Measurements from ENCODE around the gene CDK2AP2. TPM values are rescaled to one million over a fixed set of nuclear protein-coding genes. Genes with fewer than 3 reads are reported as not detected.

CDK2AP2 gene
- total and polyA plus RNA-seq, 2 donors (not counting 1 experiment from before 2014, with no cell fraction given), result 62.7 to 112 TPM

DNA sequence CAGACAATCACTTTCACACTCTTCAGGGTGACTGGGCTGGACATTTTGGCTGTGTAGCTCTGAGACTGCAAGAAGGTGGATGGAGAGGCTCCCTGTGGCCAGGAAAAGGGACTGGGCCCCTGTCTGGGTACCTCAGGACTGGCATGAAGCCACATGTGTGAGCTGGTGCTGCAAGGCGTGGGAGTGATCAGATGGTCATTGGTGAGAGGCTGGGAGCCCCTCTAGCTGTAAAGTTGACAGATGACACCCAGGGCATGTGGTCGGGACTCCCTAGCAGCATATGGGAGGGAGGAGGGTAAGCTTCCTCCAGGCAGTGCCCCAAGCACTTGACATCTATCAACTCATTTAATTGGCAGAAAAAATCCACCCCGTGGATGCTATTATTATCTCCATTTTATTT is 34.2 kb upstream of the CDK2AP2 start:
- no peak for DNase-seq
- H3K9me3 ChIP-seq (ENCODE audit: control extremely low read depth in 1 of 3, control insufficient read depth in 2 of 3, insufficient read depth in 1 of 3, low read length in 2 of 3), result no peaks in the 10 kb centered on the region

DNA sequence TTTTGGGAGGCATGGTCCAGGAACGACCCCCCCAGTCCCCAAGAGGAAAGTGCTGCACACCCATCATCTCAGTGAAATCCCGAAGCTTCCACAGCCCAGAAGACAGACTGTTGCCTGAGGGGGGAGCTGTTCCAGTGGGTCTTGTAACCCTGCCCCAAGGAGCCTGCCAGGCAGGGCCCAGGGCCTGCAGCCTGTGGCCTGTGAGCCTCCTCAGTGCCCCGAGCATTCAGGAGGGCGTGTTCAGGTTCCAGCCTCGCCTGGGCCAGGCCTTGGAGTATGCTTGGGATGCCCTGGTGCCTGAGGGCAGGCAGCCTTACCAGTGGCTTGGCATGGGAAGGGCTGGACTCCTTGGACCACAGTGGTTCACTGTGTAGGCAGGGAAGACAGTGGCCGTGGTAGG is 33.2 kb upstream of the CDK2AP2 start:
- Histone ChIP-seq H3K27me3 (replicated peaks in 1 of 4; ENCODE audit: control extremely low read depth in 1 of 4, control insufficient read depth in 3 of 4, insufficient read depth in 4 of 4, low read length in 3 of 4) (no peaks in the 10 kb centered on the region), H3K36me3 (replicated peaks in 1 of 2; ENCODE audit: control extremely low read depth in 1 of 2, control insufficient read depth in 1 of 2, extremely low read depth in 1 of 2, insufficient read depth in 2 of 2, low read length in 1 of 2) (no peaks in the 10 kb centered on the region), H3K4me3 (ENCODE audit: control extremely low read depth in 1 of 5, extremely low read depth in 1 of 5, insufficient read depth in 1 of 5, low read depth in 2 of 5, low read length in 4 of 5) (no peak overlapping the region), H3K4me2 (replicated peaks; ENCODE audit: low read depth, low read length, poor library complexity, severe bottlenecking) (no peak overlapping the region), H3K27ac (ENCODE audit: low read length in 2 of 2) (no peak overlapping the region), H3K4me1 (ENCODE audit: control insufficient read depth in 2 of 2, insufficient read depth in 2 of 2, low read length in 2 of 2) (no peaks in the 10 kb centered on the region), H3K79me2 (ENCODE audit: control insufficient read depth, insufficient read depth, low read length) (no peaks in the 10 kb centered on the region), H3K9ac (ENCODE audit: low read length) (no peak overlapping the region), H4K20me1 (ENCODE audit: control insufficient read depth, insufficient read depth, low read length, poor library complexity, severe bottlenecking) (no peaks in the 10 kb centered on the region), H3K9me3 (ENCODE audit: control extremely low read depth in 1 of 3, control insufficient read depth in 2 of 3, insufficient read depth in 1 of 3, low read length in 2 of 3) (no peaks in the 10 kb centered on the region), H2AFZ (ENCODE audit: insufficient read depth, low read depth, low read length, poor library complexity, severe bottlenecking) (no peak overlapping the region)
- Mint-ChIP-seq H3K4me3 (no peak overlapping the region), H3K27me3 (peaks cover 3% of the 10 kb centered on the region), H3K4me1 (no peaks in the 10 kb centered on the region), H3K9me3 (ENCODE audit: insufficient read depth) (no peaks in the 10 kb centered on the region), H3K27ac (no peak overlapping the region)
- TF ChIP-seq, protein P1, sequence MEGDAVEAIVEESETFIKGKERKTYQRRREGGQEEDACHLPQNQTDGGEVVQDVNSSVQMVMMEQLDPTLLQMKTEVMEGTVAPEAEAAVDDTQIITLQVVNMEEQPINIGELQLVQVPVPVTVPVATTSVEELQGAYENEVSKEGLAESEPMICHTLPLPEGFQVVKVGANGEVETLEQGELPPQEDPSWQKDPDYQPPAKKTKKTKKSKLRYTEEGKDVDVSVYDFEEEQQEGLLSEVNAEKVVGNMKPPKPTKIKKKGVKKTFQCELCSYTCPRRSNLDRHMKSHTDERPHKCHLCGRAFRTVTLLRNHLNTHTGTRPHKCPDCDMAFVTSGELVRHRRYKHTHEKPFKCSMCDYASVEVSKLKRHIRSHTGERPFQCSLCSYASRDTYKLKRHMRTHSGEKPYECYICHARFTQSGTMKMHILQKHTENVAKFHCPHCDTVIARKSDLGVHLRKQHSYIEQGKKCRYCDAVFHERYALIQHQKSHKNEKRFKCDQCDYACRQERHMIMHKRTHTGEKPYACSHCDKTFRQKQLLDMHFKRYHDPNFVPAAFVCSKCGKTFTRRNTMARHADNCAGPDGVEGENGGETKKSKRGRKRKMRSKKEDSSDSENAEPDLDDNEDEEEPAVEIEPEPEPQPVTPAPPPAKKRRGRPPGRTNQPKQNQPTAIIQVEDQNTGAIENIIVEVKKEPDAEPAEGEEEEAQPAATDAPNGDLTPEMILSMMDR (IDR thresholded peaks at IDR 0.05), result no peak
- no peak for TF ChIP-seq EZH2 (IDR thresholded peaks at IDR 0.05; ENCODE audit: borderline replicate concordance, insufficient read depth, low read depth, low read length, poor library complexity, severe bottlenecking)
- ChIA-PET POLR2A (no interaction called here), CTCF (no interaction called here)
- DNase-seq, result no peak
- ATAC-seq (ENCODE audit: low read depth), result no peak
- 95% methylated on average over 6 of the region's 6 CpGs for WGBS (ENCODE audit: insufficient coverage)
- intact Hi-C loops (cut with micrococcal nuclease), result no loop called here

More for the DNA sequence above, 34.2 kb upstream of the CDK2AP2 start:
- H3K4me2 ChIP-seq (replicated peaks; ENCODE audit: low read depth, low read length, poor library complexity, severe bottlenecking), result no peak overlapping the region
- Mint-ChIP-seq H3K27ac (no peak overlapping the region), H3K4me1 (no peaks in the 10 kb centered on the region), H3K4me3 (no peak overlapping the region), H3K9me3 (ENCODE audit: insufficient read depth) (no peaks in the 10 kb centered on the region), H3K27me3 (peaks cover 3% of the 10 kb centered on the region)
- no peak overlapping the region for H3K4me3 ChIP-seq (ENCODE audit: control extremely low read depth in 1 of 5, extremely low read depth in 1 of 5, insufficient read depth in 1 of 5, low read depth in 2 of 5, low read length in 4 of 5)
- peaks cover 0 to 4% (median 0%) of the 10 kb centered on the region in 4 experiments for H3K27me3 ChIP-seq (replicated peaks in 1 of 4; ENCODE audit: control extremely low read depth in 1 of 4, control insufficient read depth in 3 of 4, insufficient read depth in 4 of 4, low read length in 3 of 4)
- H3K79me2 ChIP-seq (ENCODE audit: control insufficient read depth, insufficient read depth, low read length), result no peaks in the 10 kb centered on the region
- H3K27ac ChIP-seq (ENCODE audit: low read length in 2 of 2), result no peak overlapping the region
- no peaks in the 10 kb centered on the region for H3K4me1 ChIP-seq (ENCODE audit: control insufficient read depth in 2 of 2, insufficient read depth in 2 of 2, low read length in 2 of 2)
- ATAC-seq (ENCODE audit: low read depth), result no peak
- 100% methylated on average over 1 of the region's 3 CpGs for whole genome bisulfite sequencing (ENCODE audit: insufficient coverage)
- no peak overlapping the region for H3K9ac ChIP-seq (ENCODE audit: low read length)
- H3K36me3 ChIP-seq (replicated peaks in 1 of 2; ENCODE audit: control extremely low read depth in 1 of 2, control insufficient read depth in 1 of 2, extremely low read depth in 1 of 2, insufficient read depth in 2 of 2, low read length in 1 of 2), result no peaks in the 10 kb centered on the region
- intact Hi-C loops (cut with micrococcal nuclease), result no loop called here
- POLR2A ChIA-PET, result no interaction called here
- H2AFZ ChIP-seq (ENCODE audit: insufficient read depth, low read depth, low read length, poor library complexity, severe bottlenecking), result no peak overlapping the region
- CTCF ChIA-PET, result no interaction called here
- H4K20me1 ChIP-seq (ENCODE audit: control insufficient read depth, insufficient read depth, low read length, poor library complexity, severe bottlenecking), result no peaks in the 10 kb centered on the region
- TF ChIP-seq, protein P1 (IDR thresholded peaks at IDR 0.05), result no peak
- TF ChIP-seq EZH2 (IDR thresholded peaks at IDR 0.05; ENCODE audit: borderline replicate concordance, insufficient read depth, low read depth, low read length, poor library complexity, severe bottlenecking), result no peak
